Measurements from ENCODE around the gene TBC1D22A.

The TBC1D22A gene

GRCh38 chr22:47187176-47187957 lies 424.9 kb downstream of the TBC1D22A start:
- no peak for DNase-seq (ENCODE audit: low read depth, low spot score)

GRCh38 chr22:47188261-47189055 lies 426.0 kb downstream of the TBC1D22A start:
- no peak for DNase-seq (ENCODE audit: low read depth, low spot score)

- no peak for DNase-seq (ENCODE audit: low read depth, low spot score)
Observed at GRCh38 chr22:47189056-47189916, 426.8 kb downstream of the TBC1D22A start.

GRCh38 chr22:47190276-47190956 lies 428.0 kb downstream of the TBC1D22A start:
- DNase-seq (ENCODE audit: low read depth, low spot score) = no peak

GRCh38 chr22:47190957-47191670 lies 428.7 kb downstream of the TBC1D22A start:
- DNase-seq (ENCODE audit: low read depth, low spot score) = no peak

- no peak for DNase-seq (ENCODE audit: low read depth, low spot score)
Observed at GRCh38 chr22:47191671-47192650, 429.5 kb downstream of the TBC1D22A start.

- DNase-seq (ENCODE audit: low read depth, low spot score) = no peak
Observed at GRCh38 chr22:47192651-47193437, 430.4 kb downstream of the TBC1D22A start.

- no peak for DNase-seq (ENCODE audit: low read depth, low spot score)
Observed at GRCh38 chr22:47193606-47194329, 431.3 kb downstream of the TBC1D22A start.

- no peak for DNase-seq (ENCODE audit: low read depth, low spot score)
Observed at GRCh38 chr22:47194476-47195155, 432.2 kb downstream of the TBC1D22A start.

GRCh38 chr22:47195156-47195483 lies 432.7 kb downstream of the TBC1D22A start:
- no peak for DNase-seq (ENCODE audit: low read depth, low spot score)

GRCh38 chr22:47195484-47196165 lies 433.2 kb downstream of the TBC1D22A start:
- no peak for DNase-seq (ENCODE audit: low read depth, low spot score)

GRCh38 chr22:47196166-47196849 lies 433.9 kb downstream of the TBC1D22A start:
- DNase-seq (ENCODE audit: low read depth, low spot score) = no peak

GRCh38 chr22:47196881-47197772 lies 434.7 kb downstream of the TBC1D22A start:
- no peak for DNase-seq (ENCODE audit: low read depth, low spot score)

GRCh38 chr22:47197773-47198500 lies 435.5 kb downstream of the TBC1D22A start:
- DNase-seq (ENCODE audit: low read depth, low spot score) = no peak

- no peak for DNase-seq (ENCODE audit: low read depth, low spot score)
Observed at GRCh38 chr22:47198801-47199251, 436.4 kb downstream of the TBC1D22A start.
